HEK293 (cell line): ENCODE results near the gene OPHN1.

ENCODE experiments used
- CTCF ChIA-PET: fragments of 350-600 bp; formaldehyde crosslinking; extraction: SDS; loops from one replicate; lab custom pipeline; 2021; ENCODE audit warnings: antibody characterized with exemption; lab: Yijun Ruan, JAX
- POLR2A ChIA-PET: fragments of 300-600 bp; formaldehyde crosslinking; extraction: SDS; loops from one replicate; lab custom pipeline; 2020; ENCODE audit warnings: antibody characterized with exemption, inconsistent platforms; lab: Yijun Ruan, JAX
- H3K27ac ChIP-seq: fragments of 200-500 bp; sonication (Bioruptor generic); 2 replicates; pipeline ENCODE4 v1.5.1; 2014; ENCODE audit warnings: low read depth, low read length, control low read depth, inconsistent platforms; ENCODE audit errors: extremely low read depth
- H3K36me3 ChIP-seq, 2 experiments: fragments of 200-500 bp in 1 of 2; sonication (Bioruptor generic) in 1 of 2; 1 replicate in 1 of 2; 2 replicates in 1 of 2; pipeline ENCODE4 v1.5.1; 2014 to 2017; ENCODE audit warnings: inconsistent platforms in 2 of 2, low read length in 2 of 2; ENCODE audit not compliant: control insufficient read depth in 2 of 2, insufficient read depth in 1 of 2
- H3K4me1 ChIP-seq: fragments of 200-500 bp; sonication (Bioruptor generic); 2 replicates; pipeline ENCODE4 v1.5.1; 2014; ENCODE audit warnings: mild to moderate bottlenecking, low read length, inconsistent platforms; ENCODE audit not compliant: control insufficient read depth, insufficient read depth
- H3K4me3 ChIP-seq: 2 replicates; pipeline ENCODE4 v1.5.1; 2011; ENCODE audit warnings: low read depth, mild to moderate bottlenecking, control low read depth, low read length, moderate library complexity
- H3K9me3 ChIP-seq: fragments of 200-500 bp; sonication (Bioruptor generic); 2 replicates; pipeline ENCODE4 v1.5.1; 2014; ENCODE audit warnings: low read depth, low read length, inconsistent platforms; ENCODE audit not compliant: control insufficient read depth, insufficient read depth
- BCL6B ChIP-seq: fragments of 450-650 bp; formaldehyde crosslinking; IDR thresholded peaks from 2 replicates; pipeline ENCODE4 v1.5.1; 2017; ENCODE audit warnings: missing biosample characterization, missing genetic modification characterization
- GFI1B ChIP-seq: fragments of 450-650 bp; formaldehyde crosslinking; IDR thresholded peaks from 2 replicates; pipeline ENCODE4 v1.5.1; 2016; ENCODE audit warnings: missing biosample characterization, missing genetic modification characterization
- HIC1 ChIP-seq: fragments of 450-650 bp; formaldehyde crosslinking; IDR thresholded peaks from 2 replicates; pipeline ENCODE4 v1.5.1; 2016; ENCODE audit warnings: missing biosample characterization, missing genetic modification characterization
- KLF10 ChIP-seq: fragments of 450-650 bp; IDR thresholded peaks from 2 replicates; pipeline ENCODE4 v1.5.1; 2018; ENCODE audit warnings: missing biosample characterization, mild to moderate bottlenecking, missing genetic modification characterization
- OVOL3 ChIP-seq: fragments of 450-650 bp; formaldehyde crosslinking; IDR thresholded peaks from 2 replicates; pipeline ENCODE4 v1.5.1; 2016; ENCODE audit warnings: missing biosample characterization, missing genetic modification characterization
- TCF7L2 ChIP-seq: IDR thresholded peaks from 2 replicates; pipeline ENCODE4 v1.6.1; 2011; ENCODE audit warnings: low read depth, mild to moderate bottlenecking, inconsistent platforms, low read length, moderate library complexity, borderline replicate concordance
- ZBTB10 ChIP-seq: fragments of 450-650 bp; formaldehyde crosslinking; IDR thresholded peaks from 2 replicates; pipeline ENCODE4 v1.5.1; 2016; ENCODE audit warnings: missing biosample characterization, missing genetic modification characterization
- ZFP69B ChIP-seq: fragments of 450-650 bp; formaldehyde crosslinking; IDR thresholded peaks from 2 replicates; pipeline ENCODE4 v1.5.1; 2016; ENCODE audit warnings: missing biosample characterization, missing genetic modification characterization
- ZNF121 ChIP-seq: fragments of 450-650 bp; formaldehyde crosslinking; IDR thresholded peaks from 2 replicates; pipeline ENCODE4 v1.5.1; 2016; ENCODE audit warnings: missing biosample characterization, missing genetic modification characterization
- ZNF138 ChIP-seq: fragments of 450-650 bp; formaldehyde crosslinking; IDR thresholded peaks from 2 replicates; pipeline ENCODE4 v1.5.1; 2016; ENCODE audit warnings: missing biosample characterization, missing genetic modification characterization, borderline replicate concordance
- ZNF140 ChIP-seq: fragments of 450-650 bp; formaldehyde crosslinking; IDR thresholded peaks from 2 replicates; pipeline ENCODE4 v1.5.1; 2016; ENCODE audit warnings: missing biosample characterization, missing genetic modification characterization
- ZNF2 ChIP-seq: fragments of 450-650 bp; formaldehyde crosslinking; IDR thresholded peaks from 2 replicates; pipeline ENCODE4 v1.5.1; 2016; ENCODE audit warnings: missing biosample characterization, missing genetic modification characterization
- ZNF211 ChIP-seq: fragments of 450-650 bp; formaldehyde crosslinking; IDR thresholded peaks from 2 replicates; pipeline ENCODE4 v1.5.1; 2016; ENCODE audit warnings: low read depth, missing biosample characterization, missing genetic modification characterization
- ZNF274 ChIP-seq, 2 experiments: fragments of 200-500 bp in 1 of 2; fragments of 450-650 bp in 1 of 2; sonication (Bioruptor generic) in 1 of 2; formaldehyde crosslinking in 1 of 2; IDR thresholded peaks; 2 replicates each; pipeline versions ENCODE4 v1.5.1 to v1.6.1; 2014 to 2016; ENCODE audit warnings: borderline replicate concordance in 1 of 2, inconsistent platforms in 1 of 2, low read length in 1 of 2, missing biosample characterization in 1 of 2, missing genetic modification characterization in 1 of 2
- ZNF350 ChIP-seq: fragments of 450-650 bp; formaldehyde crosslinking; IDR thresholded peaks from 2 replicates; pipeline ENCODE4 v1.5.0; 2017; ENCODE audit warnings: missing biosample characterization, mild to moderate bottlenecking, missing genetic modification characterization
- ZNF37A ChIP-seq: fragments of 450-650 bp; IDR thresholded peaks from 2 replicates; pipeline ENCODE4 v1.5.1; 2018; ENCODE audit warnings: missing biosample characterization, missing genetic modification characterization

The OPHN1 gene

GRCh38 chrX:68307769-68308168 lies 125.5 kb downstream of the OPHN1 start (continued):
- TF ChIP-seq ZNF350: no peak

- no peak overlapping the region for H3K27ac ChIP-seq
- no peaks in the 10 kb centered on the region for H3K9me3 ChIP-seq
- CTCF ChIA-PET: interaction anchor here (0.6 to 0.8 kb wide), 2 partner anchors 108 to 1413 kb away, joined by 3 to 4 read pairs; no protein-coding TSS in a partner anchor
- TF ChIP-seq TCF7L2: no peak
- no peak for TF ChIP-seq GFI1B
- TF ChIP-seq ZBTB10 (tag by site-specific recombination): no peak
- TF ChIP-seq ZNF121 (tag by site-specific recombination): no peak
- POLR2A ChIA-PET: no interaction called here
- H3K4me3 ChIP-seq: no peak overlapping the region
- H3K36me3 ChIP-seq: no peaks in the 10 kb centered on the region; a peak in 1 of 3 replicates
- peaks cover 5% of the 10 kb centered on the region; the same call in 1 of the 2 replicates for H3K4me1 ChIP-seq
Measured at GRCh38 chrX:68304602-68305001, 128.7 kb downstream of the OPHN1 start.

- ChIA-PET CTCF (no interaction called here), POLR2A (no interaction called here)
- Histone ChIP-seq H3K4me1 (no peaks in the 10 kb centered on the region), H3K9me3 (no peaks in the 10 kb centered on the region), H3K27ac (no peak overlapping the region), H3K36me3 (no peaks in the 10 kb centered on the region), H3K4me3 (no peak overlapping the region)
- no peak for TF ChIP-seq ZFP69B
- no peak for TF ChIP-seq ZNF140 (tag by site-specific recombination)
- TF ChIP-seq OVOL3 (tag by site-specific recombination): no peak
- TF ChIP-seq ZNF211: no peak
- no peak for TF ChIP-seq ZNF138 (tag by site-specific recombination)
- no peak for TF ChIP-seq ZNF2 (tag by site-specific recombination)
- TF ChIP-seq BCL6B (tag by site-specific recombination): no peak
- no peak for TF ChIP-seq KLF10 (tag by site-specific recombination)
- no peak for TF ChIP-seq HIC1 (tag by site-specific recombination)
- no peak for TF ChIP-seq ZNF37A (tag by site-specific recombination)
- no peak for TF ChIP-seq ZNF274 (IDR thresholded peaks at IDR 0.05; ENCODE audit: low read length)
- no peak for TF ChIP-seq ZNF274 (tag by site-specific recombination; IDR thresholded peaks at IDR 0.05; ENCODE audit: borderline replicate concordance)
Measured at GRCh38 chrX:68299898-68300297, 133.4 kb downstream of the OPHN1 start.
